ENCODE results near the gene CLK2.

Gene CLK2

GRCh38 chr1:155278689-155279160, 5.4 kb upstream of the CLK2 start:
- Histone ChIP-seq H2AK5ac (ENCODE audit: low read length) (no peak overlapping the region), H3K4me3 (ENCODE audit: low read length) (no peak overlapping the region), H3K18ac (ENCODE audit: low read length) (no peak overlapping the region), H4K8ac (ENCODE audit: low read depth, low read length) (no peak overlapping the region), H3K4me2 (ENCODE audit: low read length) (no peak overlapping the region), H2BK5ac (ENCODE audit: low read length) (no peak overlapping the region), H3K36me3 (ENCODE audit: control insufficient read depth, insufficient read depth, low read length) (no peaks in the 10 kb centered on the region), H3K79me1 (ENCODE audit: low read length) (no peaks in the 10 kb centered on the region), H3K23ac (ENCODE audit: low read length) (no peak overlapping the region), H3K9ac (ENCODE audit: low read length) (peak overlapping the region; percentile 11), H3K27me3 (ENCODE audit: insufficient read depth, low read length, poor library complexity) (peaks cover 2% of the 10 kb centered on the region), H3K79me2 (ENCODE audit: control insufficient read depth, insufficient read depth, low read length) (no peaks in the 10 kb centered on the region), H3K56ac (ENCODE audit: low read length) (peak overlapping the region; percentile 51), H4K5ac (ENCODE audit: low read length) (no peak overlapping the region), H2BK120ac (ENCODE audit: low read depth, low read length) (no peak overlapping the region), H2BK15ac (replicated peaks; ENCODE audit: low read depth) (no peak overlapping the region), H3K27ac (ENCODE audit: low read depth, low read length) (no peak overlapping the region), H3K4ac (ENCODE audit: low read depth, low read length) (no peak overlapping the region), H3K4me1 (ENCODE audit: control insufficient read depth, low read depth, low read length) (peaks cover 7% of the 10 kb centered on the region)
- no peak for DNase-seq
- no CpG with 5 or more reads among the region's 10 CpGs for WGBS (ENCODE audit: extremely low coverage, insufficient coverage, low lambda C conversion rate)

DNA sequence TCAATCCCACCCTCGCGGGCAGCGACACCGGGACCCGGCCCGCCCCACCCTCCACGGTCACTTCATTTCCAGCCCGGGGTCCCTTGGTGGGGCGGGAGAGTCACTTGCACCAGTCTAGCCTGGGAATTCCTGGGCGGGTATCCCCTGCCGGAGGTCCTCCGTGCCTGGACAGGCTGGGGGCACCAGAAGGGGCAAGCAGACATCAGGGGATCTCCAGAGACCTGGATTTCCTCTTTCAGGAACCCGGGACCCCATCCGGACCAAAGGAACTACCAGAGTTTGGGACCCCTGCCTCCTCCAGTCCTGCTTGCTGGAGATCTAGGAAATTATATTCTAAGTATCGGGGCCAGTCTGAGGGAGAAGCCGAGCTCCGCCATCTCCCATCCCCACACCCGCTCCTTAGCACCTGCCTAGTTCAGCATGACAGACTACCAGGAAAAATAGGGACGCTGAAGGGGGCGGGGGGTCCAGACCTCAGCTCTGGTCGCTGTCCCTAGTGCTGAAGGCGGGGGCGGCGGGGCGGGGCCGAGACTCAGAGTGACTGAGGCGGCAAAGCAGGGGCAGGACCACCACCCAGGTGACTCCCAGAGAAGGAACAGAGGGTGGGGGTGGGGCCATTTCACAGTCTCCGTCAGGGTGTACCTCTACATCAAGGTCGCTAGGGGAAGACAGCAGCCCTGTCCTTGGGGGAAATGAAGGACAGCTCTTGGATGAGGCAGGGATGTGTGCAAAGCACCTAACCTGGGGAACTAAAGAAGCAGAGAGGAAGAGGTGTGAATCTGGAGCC, 4.8 kb upstream of the CLK2 start:
- no peak overlapping the region for H2AK5ac ChIP-seq (ENCODE audit: low read length)

DNA sequence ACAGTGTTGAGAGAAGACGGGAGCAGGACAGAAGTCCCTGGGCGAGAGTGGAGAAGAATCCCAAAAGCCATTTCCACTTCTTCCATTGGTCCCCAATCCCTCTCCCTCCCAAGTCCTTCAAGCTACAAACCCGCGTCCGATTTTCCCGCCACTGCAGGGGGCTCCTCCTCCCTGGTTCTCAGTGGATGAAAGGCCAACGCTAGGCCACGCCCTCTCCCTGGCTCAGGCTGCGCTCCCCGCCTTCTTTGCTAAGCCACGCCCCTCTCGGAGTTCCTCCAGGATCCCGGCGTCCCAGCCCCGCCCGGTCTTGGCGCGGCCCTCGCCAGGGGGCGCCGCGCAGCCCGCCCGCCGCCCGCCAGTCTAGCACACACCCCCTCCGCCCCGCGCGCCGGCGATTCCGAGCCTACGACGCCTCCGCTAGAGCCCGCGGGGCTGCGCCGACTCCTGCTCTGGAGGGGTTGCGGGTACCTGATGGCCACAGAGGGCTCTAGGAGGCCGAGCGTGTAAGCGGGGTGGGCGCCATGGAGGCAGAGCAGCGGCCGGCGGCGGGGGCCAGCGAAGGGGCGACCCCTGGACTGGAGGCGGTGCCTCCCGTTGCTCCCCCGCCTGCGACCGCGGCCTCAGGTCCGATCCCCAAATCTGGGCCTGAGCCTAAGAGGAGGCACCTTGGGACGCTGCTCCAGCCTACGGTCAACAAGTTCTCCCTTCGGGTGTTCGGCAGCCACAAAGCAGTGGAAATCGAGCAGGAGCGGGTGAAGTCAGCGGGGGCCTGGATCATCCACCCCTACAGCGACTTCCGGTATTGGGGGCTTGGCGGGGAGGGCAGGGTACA, 4.0 kb upstream of the CLK2 start, which contains the start of gene HCN3:
HCN3 (plus strand) TSS at position 394 of the 832 bp plus-strand sequence; CDS start at position 522, 128 bp downstream.
- Histone ChIP-seq H4K8ac (ENCODE audit: low read depth, low read length) (no peak within 1 kb of the TSS), H3K27ac (ENCODE audit: low read depth, low read length) (no peak within 1 kb of the TSS), H3K27me3 (ENCODE audit: insufficient read depth, low read length, poor library complexity) (peaks cover 2% of the 10 kb centered on the region), H3K9ac (ENCODE audit: low read length) (peak within 1 kb of the TSS; percentile 85), H3K4me1 (ENCODE audit: control insufficient read depth, low read depth, low read length) (peaks cover 9% of the 10 kb centered on the region), H3K23ac (ENCODE audit: low read length) (no peak within 1 kb of the TSS), H3K4me3 (ENCODE audit: low read length) (peak within 1 kb of the TSS; percentile 77), H4K5ac (ENCODE audit: low read length) (no peak within 1 kb of the TSS), H3K79me1 (ENCODE audit: low read length) (peaks cover 4% of the 10 kb centered on the region), H3K36me3 (ENCODE audit: control insufficient read depth, insufficient read depth, low read length) (no peaks in the 10 kb centered on the region), H3K18ac (ENCODE audit: low read length) (no peak within 1 kb of the TSS), H3K4ac (ENCODE audit: low read depth, low read length) (no peak within 1 kb of the TSS), H3K79me2 (ENCODE audit: control insufficient read depth, insufficient read depth, low read length) (peaks cover 7% of the 10 kb centered on the region), H2BK120ac (ENCODE audit: low read depth, low read length) (no peak within 1 kb of the TSS), H2BK5ac (ENCODE audit: low read length) (no peak within 1 kb of the TSS), H3K56ac (ENCODE audit: low read length) (peak within 1 kb of the TSS; percentile 93), H2BK15ac (replicated peaks; ENCODE audit: low read depth) (no peak within 1 kb of the TSS), H2AK5ac (ENCODE audit: low read length) (no peak within 1 kb of the TSS), H3K4me2 (ENCODE audit: low read length) (peak within 1 kb of the TSS; percentile 98)
- peak; percentile 98 for DNase-seq
- WGBS (ENCODE audit: extremely low coverage, insufficient coverage, low lambda C conversion rate), result no CpG with 5 or more reads among the region's 68 CpGs

More for the DNA sequence above, 4.8 kb upstream of the CLK2 start:
- Histone ChIP-seq H2BK5ac (ENCODE audit: low read length) (no peak overlapping the region), H3K36me3 (ENCODE audit: control insufficient read depth, insufficient read depth, low read length) (no peaks in the 10 kb centered on the region), H3K9ac (ENCODE audit: low read length) (peak overlapping the region; percentile 85), H3K4me3 (ENCODE audit: low read length) (peak overlapping the region; percentile 77), H3K4me2 (ENCODE audit: low read length) (peak overlapping the region; percentile 98), H3K27me3 (ENCODE audit: insufficient read depth, low read length, poor library complexity) (peaks cover 2% of the 10 kb centered on the region), H4K8ac (ENCODE audit: low read depth, low read length) (no peak overlapping the region), H3K4ac (ENCODE audit: low read depth, low read length) (no peak overlapping the region), H3K79me1 (ENCODE audit: low read length) (no peaks in the 10 kb centered on the region), H3K18ac (ENCODE audit: low read length) (no peak overlapping the region), H2BK120ac (ENCODE audit: low read depth, low read length) (no peak overlapping the region), H3K56ac (ENCODE audit: low read length) (peak overlapping the region; percentile 93), H3K4me1 (ENCODE audit: control insufficient read depth, low read depth, low read length) (peaks cover 8% of the 10 kb centered on the region), H4K5ac (ENCODE audit: low read length) (no peak overlapping the region), H2BK15ac (replicated peaks; ENCODE audit: low read depth) (no peak overlapping the region), H3K79me2 (ENCODE audit: control insufficient read depth, insufficient read depth, low read length) (no peaks in the 10 kb centered on the region), H3K27ac (ENCODE audit: low read depth, low read length) (no peak overlapping the region), H3K23ac (ENCODE audit: low read length) (no peak overlapping the region)
- peak; percentile 98 for DNase-seq
- WGBS (ENCODE audit: extremely low coverage, insufficient coverage, low lambda C conversion rate), result no CpG with 5 or more reads among the region's 29 CpGs

- Histone ChIP-seq H2BK120ac (ENCODE audit: low read depth, low read length) (no peak overlapping the region), H3K27me3 (ENCODE audit: insufficient read depth, low read length, poor library complexity) (peaks cover 2% of the 10 kb centered on the region), H3K4me3 (ENCODE audit: low read length) (peak overlapping the region; percentile 52), H3K27ac (ENCODE audit: low read depth, low read length) (peak overlapping the region; percentile 84), H3K4ac (ENCODE audit: low read depth, low read length) (peak overlapping the region; percentile 93), H3K56ac (ENCODE audit: low read length) (peak overlapping the region; percentile 90), H3K4me1 (ENCODE audit: control insufficient read depth, low read depth, low read length) (peaks cover 7% of the 10 kb centered on the region), H4K8ac (ENCODE audit: low read depth, low read length) (no peak overlapping the region), H3K9ac (ENCODE audit: low read length) (peak overlapping the region; percentile 82), H3K79me2 (ENCODE audit: control insufficient read depth, insufficient read depth, low read length) (peaks cover 22% of the 10 kb centered on the region), H4K5ac (ENCODE audit: low read length) (no peak overlapping the region), H3K36me3 (ENCODE audit: control insufficient read depth, insufficient read depth, low read length) (peaks cover 21% of the 10 kb centered on the region), H2BK5ac (ENCODE audit: low read length) (no peak overlapping the region), H3K4me2 (ENCODE audit: low read length) (peak overlapping the region; percentile 95), H2AK5ac (ENCODE audit: low read length) (no peak overlapping the region), H3K23ac (ENCODE audit: low read length) (no peak overlapping the region), H2BK15ac (replicated peaks; ENCODE audit: low read depth) (no peak overlapping the region), H3K79me1 (ENCODE audit: low read length) (peaks cover 20% of the 10 kb centered on the region), H3K18ac (ENCODE audit: low read length) (peak overlapping the region; percentile 92)
- no CpG with 5 or more reads among the region's 44 CpGs for WGBS (ENCODE audit: extremely low coverage, insufficient coverage, low lambda C conversion rate)
- peak; percentile 81 for DNase-seq
These were observed 600 bp downstream of the CLK2 start for GRCh38 chr1:155272466-155273342.

- peaks cover 36% of the 10 kb centered on the region for H3K36me3 ChIP-seq (ENCODE audit: control insufficient read depth, insufficient read depth, low read length)
- no peak overlapping the region for H4K5ac ChIP-seq (ENCODE audit: low read length)
- no CpG with 5 or more reads among the region's 21 CpGs for WGBS (ENCODE audit: extremely low coverage, insufficient coverage, low lambda C conversion rate)
- H4K8ac ChIP-seq (ENCODE audit: low read depth, low read length), result no peak overlapping the region
- H3K79me1 ChIP-seq (ENCODE audit: low read length), result peaks cover 22% of the 10 kb centered on the region
- H3K9ac ChIP-seq (ENCODE audit: low read length), result no peak overlapping the region
- H2BK15ac ChIP-seq (replicated peaks; ENCODE audit: low read depth), result no peak overlapping the region
- no peak overlapping the region for H3K4me3 ChIP-seq (ENCODE audit: low read length)
- H3K27ac ChIP-seq (ENCODE audit: low read depth, low read length), result no peak overlapping the region
- peaks cover 22% of the 10 kb centered on the region for H3K79me2 ChIP-seq (ENCODE audit: control insufficient read depth, insufficient read depth, low read length)
- peaks cover 5% of the 10 kb centered on the region for H3K4me1 ChIP-seq (ENCODE audit: control insufficient read depth, low read depth, low read length)
- no peak overlapping the region for H3K56ac ChIP-seq (ENCODE audit: low read length)
- no peak overlapping the region for H2BK120ac ChIP-seq (ENCODE audit: low read depth, low read length)
- no peak overlapping the region for H3K18ac ChIP-seq (ENCODE audit: low read length)
- no peak overlapping the region for H2AK5ac ChIP-seq (ENCODE audit: low read length)
- no peak overlapping the region for H3K4me2 ChIP-seq (ENCODE audit: low read length)
- no peak overlapping the region for H3K23ac ChIP-seq (ENCODE audit: low read length)
- no peak overlapping the region for H2BK5ac ChIP-seq (ENCODE audit: low read length)
- no peak overlapping the region for H3K4ac ChIP-seq (ENCODE audit: low read depth, low read length)
- H3K27me3 ChIP-seq (ENCODE audit: insufficient read depth, low read length, poor library complexity), result no peaks in the 10 kb centered on the region
- DNase-seq, result no peak
These were observed 3.9 kb downstream of the CLK2 start for GRCh38 chr1:155269381-155269780.
